HepG2 (cell line): ENCODE results near the gene LY6G5B. TPM values are rescaled to one million over a fixed set of nuclear protein-coding genes. Genes with fewer than 3 reads are reported as not detected.

Experiments
- DNMT1 ChIP-seq: sonication (generic); formaldehyde crosslinking; IDR thresholded peaks from 2 replicates; pipeline ENCODE4 v1.5.1; 2020; ENCODE audit warnings: mild to moderate bottlenecking, missing genetic modification reagents
- GPBP1L1 ChIP-seq: sonication (generic); formaldehyde crosslinking; IDR thresholded peaks from 2 replicates; pipeline ENCODE4 v1.5.0; 2020; ENCODE audit warnings: mild to moderate bottlenecking, missing genetic modification reagents
- HDAC2 ChIP-seq: sonication (generic); formaldehyde crosslinking; IDR thresholded peaks from 2 replicates; pipeline ENCODE4 v1.4.0; 2020; ENCODE audit warnings: missing genetic modification reagents
- MAZ ChIP-seq, 2 experiments: sonication (generic) in 1 of 2; formaldehyde crosslinking in 1 of 2; IDR thresholded peaks; 2 replicates each; pipeline versions ENCODE4 v1.5.0 to v1.6.1; 2012 to 2020; ENCODE audit warnings: low read depth in 2 of 2, mild to moderate bottlenecking in 2 of 2, borderline replicate concordance in 1 of 2, improper control_type of control experiment in 1 of 2, low read length in 1 of 2, missing genetic modification reagents in 1 of 2, moderate library complexity in 1 of 2
- MIER3 ChIP-seq: IDR thresholded peaks from 2 replicates; pipeline ENCODE4 v1.6.1; 2016; ENCODE audit warnings: missing compliant biosample characterization, borderline replicate concordance
- MNT ChIP-seq: fragments of 450-650 bp; IDR thresholded peaks from 2 replicates; pipeline ENCODE4 v1.6.1; 2016
- MXD4 ChIP-seq: IDR thresholded peaks from 2 replicates; pipeline ENCODE4 v1.6.1; 2016; ENCODE audit warnings: mild to moderate bottlenecking, missing biosample characterization, missing genetic modification reagents
- PATZ1 ChIP-seq: sonication (generic); formaldehyde crosslinking; IDR thresholded peaks from 2 replicates; pipeline ENCODE4 v1.4.0; 2020; ENCODE audit warnings: missing genetic modification reagents
- REPIN1 ChIP-seq: sonication (generic); formaldehyde crosslinking; IDR thresholded peaks from 2 replicates; pipeline ENCODE4 v1.8.0; 2022; ENCODE audit warnings: missing genetic modification reagents, low read depth, mild to moderate bottlenecking, borderline replicate concordance
- ZNF18 ChIP-seq: sonication (generic); formaldehyde crosslinking; IDR thresholded peaks from 2 replicates; pipeline ENCODE4 v1.8.0; 2022; ENCODE audit warnings: mild to moderate bottlenecking, missing genetic modification reagents; ENCODE audit not compliant: insufficient replicate concordance
- ZNF687 ChIP-seq: sonication (generic); formaldehyde crosslinking; IDR thresholded peaks from 2 replicates; pipeline ENCODE4 v1.5.1; 2020; ENCODE audit warnings: mild to moderate bottlenecking, missing genetic modification reagents, moderate library complexity
- ZNF782 ChIP-seq: sonication (generic); formaldehyde crosslinking; IDR thresholded peaks from 2 replicates; pipeline ENCODE4 v1.4.0; 2020; ENCODE audit warnings: missing genetic modification reagents, mild to moderate bottlenecking, borderline replicate concordance
- ZSCAN9 ChIP-seq: IDR thresholded peaks from 2 replicates; pipeline ENCODE4 v1.6.1; 2016; ENCODE audit warnings: borderline replicate concordance
- polyA plus RNA-seq, 8 experiments: library from polyadenylated mRNA; depleted of rRNA in 3 of 8; stranded (reverse) in 7 of 8; unstranded in 1 of 8; fragments of >200 nt; fragmentation: Illumina TruSeq in 4 of 8; extraction: Trizol in 4 of 8; gene quantifications; 2 replicates each; pipeline versions ENCODE4 v1.2.1 to v1.2.3, GENCODE V29; 2011 to 2016; ENCODE audit warnings: low read depth in 4 of 8, missing spikeins in 1 of 8, mixed read lengths in 1 of 8; ENCODE audit not compliant: insufficient read depth in 1 of 8
- total RNA-seq, 5 experiments: library from RNA; depleted of rRNA; stranded (reverse); fragments of >200 nt; fragmentation: Illumina TruSeq; extraction: Trizol; gene quantifications; 2 replicates each; pipeline ENCODE4 v1.2.3, GENCODE V29; 2016; ENCODE audit warnings: low read depth in 1 of 5

Gene LY6G5B
- total and polyA plus RNA-seq, 2 of the 13 experiments (the other 11 are each of a cell fraction or from before 2014, with no cell fraction given): 7.8 to 15.7 TPM

- TF ChIP-seq ZSCAN9 (CRISPR knock-in tag) (peak; percentile 42; the same call in 1 of the 2 replicates), GPBP1L1 (CRISPR knock-in tag) (no peak), HDAC2 (CRISPR knock-in tag) (peak; percentile 47; the same call in 1 of the 2 replicates), ZNF687 (peak; percentile 29; the same call in 1 of the 2 replicates), ZNF18 (CRISPR knock-in tag) (no peak), PATZ1 (CRISPR knock-in tag) (0 out of 2 replicates have a peak, but pooled peaks have one; percentile 34), MIER3 (CRISPR knock-in tag) (0 out of 2 replicates have a peak, but pooled peaks have one; percentile 48), MNT (no peak), MAZ (IDR thresholded peaks at IDR 0.05; ENCODE audit: borderline replicate concordance, low read depth, low read length) (no peak), MAZ (CRISPR knock-in tag; IDR thresholded peaks at IDR 0.05; ENCODE audit: low read depth) (0 out of 2 replicates have a peak, but pooled peaks have one; percentile 16), ZNF782 (CRISPR knock-in tag) (peak; percentile 12; the same call in 1 of the 2 replicates), MXD4 (CRISPR knock-in tag) (0 out of 2 replicates have a peak, but pooled peaks have one; percentile 50), REPIN1 (CRISPR knock-in tag) (0 out of 2 replicates have a peak, but pooled peaks have one; percentile 48), DNMT1 (CRISPR knock-in tag) (no peak)
These were observed 10.7 kb downstream of the LY6G5B start, which contains the start of gene LY6G5C (continued) for GRCh38 chr6:31680226-31681134.
